Ishikawa (cell line): Measurements from ENCODE around the gene PCP4L1.

Experiments used
- CEBPB ChIP-seq: IDR thresholded peaks from 2 replicates; pipeline ENCODE4 v1.6.1; 2012
- CREB1 ChIP-seq: IDR thresholded peaks from 2 replicates; pipeline ENCODE4 v1.6.1; 2012; ENCODE audit warnings: low read depth
- EGR1 ChIP-seq: IDR thresholded peaks from 2 replicates; pipeline ENCODE4 v1.6.1; 2012
- EP300 ChIP-seq: IDR thresholded peaks from 2 replicates; pipeline ENCODE4 v1.6.1; 2012; ENCODE audit warnings: borderline replicate concordance
- FOXM1 ChIP-seq: IDR thresholded peaks from 2 replicates; pipeline ENCODE4 v1.6.1; 2012; ENCODE audit warnings: low read depth, borderline replicate concordance
- MAX ChIP-seq: IDR thresholded peaks from 2 replicates; pipeline ENCODE4 v1.6.1; 2012
- NFIC ChIP-seq: IDR thresholded peaks from 2 replicates; pipeline ENCODE4 v1.6.1; 2012
- RAD21 ChIP-seq: IDR thresholded peaks from 2 replicates; pipeline ENCODE4 v1.6.1; 2012; ENCODE audit warnings: low read depth
- TAF1 ChIP-seq: IDR thresholded peaks from 2 replicates; pipeline ENCODE4 v1.6.1; 2012; ENCODE audit warnings: low read depth, mild to moderate bottlenecking
- TCF12 ChIP-seq: IDR thresholded peaks from 2 replicates; pipeline ENCODE4 v1.6.1; 2012; ENCODE audit warnings: low read depth
- TEAD4 ChIP-seq: IDR thresholded peaks from 2 replicates; pipeline ENCODE4 v1.6.1; 2012
- USF1 ChIP-seq: IDR thresholded peaks from 2 replicates; pipeline ENCODE4 v1.6.1; 2012
- YY1 ChIP-seq: IDR thresholded peaks from 2 replicates; pipeline ENCODE4 v1.6.1; 2012; ENCODE audit warnings: low read depth
- ZBTB7A ChIP-seq: IDR thresholded peaks from 2 replicates; pipeline ENCODE4 v1.6.1; 2012; ENCODE audit warnings: low read depth
- TF ChIP-seq, protein P1 (sequence below): IDR thresholded peaks from 2 replicates; pipeline ENCODE4 v1.6.1; 2012; ENCODE audit warnings: low read depth, mild to moderate bottlenecking

PCP4L1 gene

GRCh38 chr1:161300478-161300877 is 41.9 kb downstream of the PCP4L1 start:
- TF ChIP-seq TCF12 (no peak), USF1 (no peak), FOXM1 (no peak), YY1 (no peak), CEBPB (no peak)

GRCh38 chr1:161304927-161305866 is 46.7 kb downstream of the PCP4L1 start:
- TF ChIP-seq EP300 (no peak), TCF12 (no peak), FOXM1 (no peak), CREB1 (no peak), EGR1 (no peak), RAD21 (no peak), MAX (no peak), TAF1 (no peak), USF1 (no peak), CEBPB (no peak)

- TF ChIP-seq CEBPB (0 out of 2 replicates have a peak, but pooled peaks have one; percentile 14), USF1 (no peak)
- TF ChIP-seq, protein P1, sequence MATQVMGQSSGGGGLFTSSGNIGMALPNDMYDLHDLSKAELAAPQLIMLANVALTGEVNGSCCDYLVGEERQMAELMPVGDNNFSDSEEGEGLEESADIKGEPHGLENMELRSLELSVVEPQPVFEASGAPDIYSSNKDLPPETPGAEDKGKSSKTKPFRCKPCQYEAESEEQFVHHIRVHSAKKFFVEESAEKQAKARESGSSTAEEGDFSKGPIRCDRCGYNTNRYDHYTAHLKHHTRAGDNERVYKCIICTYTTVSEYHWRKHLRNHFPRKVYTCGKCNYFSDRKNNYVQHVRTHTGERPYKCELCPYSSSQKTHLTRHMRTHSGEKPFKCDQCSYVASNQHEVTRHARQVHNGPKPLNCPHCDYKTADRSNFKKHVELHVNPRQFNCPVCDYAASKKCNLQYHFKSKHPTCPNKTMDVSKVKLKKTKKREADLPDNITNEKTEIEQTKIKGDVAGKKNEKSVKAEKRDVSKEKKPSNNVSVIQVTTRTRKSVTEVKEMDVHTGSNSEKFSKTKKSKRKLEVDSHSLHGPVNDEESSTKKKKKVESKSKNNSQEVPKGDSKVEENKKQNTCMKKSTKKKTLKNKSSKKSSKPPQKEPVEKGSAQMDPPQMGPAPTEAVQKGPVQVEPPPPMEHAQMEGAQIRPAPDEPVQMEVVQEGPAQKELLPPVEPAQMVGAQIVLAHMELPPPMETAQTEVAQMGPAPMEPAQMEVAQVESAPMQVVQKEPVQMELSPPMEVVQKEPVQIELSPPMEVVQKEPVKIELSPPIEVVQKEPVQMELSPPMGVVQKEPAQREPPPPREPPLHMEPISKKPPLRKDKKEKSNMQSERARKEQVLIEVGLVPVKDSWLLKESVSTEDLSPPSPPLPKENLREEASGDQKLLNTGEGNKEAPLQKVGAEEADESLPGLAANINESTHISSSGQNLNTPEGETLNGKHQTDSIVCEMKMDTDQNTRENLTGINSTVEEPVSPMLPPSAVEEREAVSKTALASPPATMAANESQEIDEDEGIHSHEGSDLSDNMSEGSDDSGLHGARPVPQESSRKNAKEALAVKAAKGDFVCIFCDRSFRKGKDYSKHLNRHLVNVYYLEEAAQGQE: no peak
These were observed 47.4 kb downstream of the PCP4L1 start for GRCh38 chr1:161305867-161306519.

- TF ChIP-seq EGR1: no peak
- TF ChIP-seq TCF12: no peak
- no peak for TF ChIP-seq RAD21
- TF ChIP-seq TEAD4: no peak
- no peak for TF ChIP-seq ZBTB7A
- no peak for TF ChIP-seq USF1
- TF ChIP-seq, protein P1: no peak
- no peak for TF ChIP-seq FOXM1
- TF ChIP-seq MAX: no peak
- TF ChIP-seq TAF1: no peak
- no peak for TF ChIP-seq NFIC
- TF ChIP-seq CREB1: no peak
- TF ChIP-seq CEBPB: no peak
- TF ChIP-seq YY1: no peak
- TF ChIP-seq EP300: no peak
These were observed 48.8 kb downstream of the PCP4L1 start for GRCh38 chr1:161307230-161307768.
